ENCODE data around the gene FIGN.

FIGN gene, protein sequence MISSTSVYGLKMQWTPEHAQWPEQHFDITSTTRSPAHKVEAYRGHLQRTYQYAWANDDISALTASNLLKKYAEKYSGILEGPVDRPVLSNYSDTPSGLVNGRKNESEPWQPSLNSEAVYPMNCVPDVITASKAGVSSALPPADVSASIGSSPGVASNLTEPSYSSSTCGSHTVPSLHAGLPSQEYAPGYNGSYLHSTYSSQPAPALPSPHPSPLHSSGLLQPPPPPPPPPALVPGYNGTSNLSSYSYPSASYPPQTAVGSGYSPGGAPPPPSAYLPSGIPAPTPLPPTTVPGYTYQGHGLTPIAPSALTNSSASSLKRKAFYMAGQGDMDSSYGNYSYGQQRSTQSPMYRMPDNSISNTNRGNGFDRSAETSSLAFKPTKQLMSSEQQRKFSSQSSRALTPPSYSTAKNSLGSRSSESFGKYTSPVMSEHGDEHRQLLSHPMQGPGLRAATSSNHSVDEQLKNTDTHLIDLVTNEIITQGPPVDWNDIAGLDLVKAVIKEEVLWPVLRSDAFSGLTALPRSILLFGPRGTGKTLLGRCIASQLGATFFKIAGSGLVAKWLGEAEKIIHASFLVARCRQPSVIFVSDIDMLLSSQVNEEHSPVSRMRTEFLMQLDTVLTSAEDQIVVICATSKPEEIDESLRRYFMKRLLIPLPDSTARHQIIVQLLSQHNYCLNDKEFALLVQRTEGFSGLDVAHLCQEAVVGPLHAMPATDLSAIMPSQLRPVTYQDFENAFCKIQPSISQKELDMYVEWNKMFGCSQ

DNA sequence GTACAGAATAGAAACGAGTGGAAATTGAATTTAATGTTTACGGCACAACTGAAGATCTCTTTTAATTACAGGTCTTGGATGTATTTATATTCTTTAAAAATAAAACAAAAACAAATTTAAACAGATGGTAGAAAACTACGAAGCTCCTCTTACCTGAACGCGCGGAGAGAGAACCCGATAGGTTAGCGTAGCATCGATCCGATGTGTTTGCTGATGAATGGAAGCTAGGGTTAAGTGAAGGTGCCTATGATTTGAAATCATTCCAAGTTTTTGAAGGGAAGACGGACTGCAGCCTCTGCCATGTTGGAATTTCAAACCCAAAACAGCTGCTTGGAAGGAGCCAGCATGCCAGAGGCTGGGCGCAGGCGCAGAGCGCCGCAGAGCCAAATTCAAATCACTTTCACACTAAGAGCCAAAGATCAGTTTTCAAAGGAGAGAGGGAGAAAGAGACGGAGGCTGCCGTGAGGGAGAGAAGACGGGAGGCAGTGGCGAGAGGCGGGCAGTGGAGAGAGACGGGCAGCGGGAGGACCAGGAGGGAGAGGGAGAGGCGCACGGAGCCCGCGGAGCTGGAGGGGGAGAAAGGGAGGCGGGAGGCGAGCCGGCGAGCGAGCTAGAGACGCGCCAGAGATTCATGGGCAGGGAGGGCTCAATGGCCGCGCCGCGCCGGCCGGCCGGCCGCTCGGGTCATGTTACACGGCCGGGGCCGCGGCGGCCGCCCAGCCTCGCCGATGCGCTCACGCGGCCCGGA, at the start of gene FIGN:
TSS of gene FIGN (minus strand) at position 324 of the 748 bp plus-strand sequence. CDS start 1,081 bp downstream, outside the sequence.
- no peak for DNase-seq (ENCODE audit: extremely low read depth in 1 of 2, low read depth in 1 of 2)

DNA sequence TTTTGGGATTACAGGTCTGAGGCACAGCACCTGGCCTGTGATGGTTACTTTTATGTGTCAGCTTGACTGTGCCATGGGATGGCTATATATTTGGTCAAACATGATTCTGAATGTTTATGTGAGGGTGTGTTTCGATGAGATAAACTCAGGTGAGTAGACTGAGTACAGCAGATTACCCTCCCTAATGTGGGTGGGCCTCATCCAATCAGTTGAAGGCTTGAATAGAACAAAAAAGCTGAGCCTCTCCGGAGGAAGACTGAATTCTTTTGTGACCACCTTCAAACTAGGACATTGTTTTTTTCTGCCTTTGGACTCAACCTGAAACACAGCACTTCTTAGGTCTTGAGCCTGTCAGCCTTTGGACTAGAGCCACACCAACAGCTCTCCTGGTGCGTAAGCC, 49.4 kb upstream of the FIGN start:
- no peak for DNase-seq (ENCODE audit: extremely low read depth in 1 of 2, low read depth in 1 of 2)

DNA sequence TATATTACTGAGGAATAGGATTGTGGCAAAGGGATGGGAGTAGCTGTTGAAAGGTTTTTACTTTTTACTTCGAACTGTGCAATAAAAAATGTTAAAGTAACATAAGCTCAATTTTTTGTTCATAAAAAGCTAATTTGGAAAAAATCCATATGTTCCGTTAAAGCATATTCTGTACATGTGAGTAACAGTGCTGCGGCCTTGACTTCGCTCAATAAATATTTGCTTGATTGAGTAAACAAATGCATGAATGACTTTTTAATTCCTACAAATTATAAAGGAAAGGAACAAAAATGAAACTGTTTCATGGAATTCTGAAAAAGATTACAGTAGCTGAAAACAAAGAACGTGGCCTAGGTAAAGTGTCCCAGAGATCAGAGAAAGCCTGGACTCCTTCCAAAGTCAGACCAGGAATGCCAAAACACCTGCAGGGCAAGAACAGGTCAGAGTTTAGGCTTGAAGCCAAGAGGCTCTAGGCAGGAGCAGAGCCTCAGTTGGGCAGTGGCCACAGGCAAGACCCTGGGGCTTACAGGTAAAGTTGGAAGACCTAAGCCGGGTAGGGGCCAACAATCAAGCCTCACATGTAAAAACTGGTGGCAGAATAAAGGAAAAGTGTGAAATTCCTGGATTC, 44.3 kb upstream of the FIGN start:
- no peak for DNase-seq (ENCODE audit: extremely low read depth in 1 of 2, low read depth in 1 of 2)

DNA sequence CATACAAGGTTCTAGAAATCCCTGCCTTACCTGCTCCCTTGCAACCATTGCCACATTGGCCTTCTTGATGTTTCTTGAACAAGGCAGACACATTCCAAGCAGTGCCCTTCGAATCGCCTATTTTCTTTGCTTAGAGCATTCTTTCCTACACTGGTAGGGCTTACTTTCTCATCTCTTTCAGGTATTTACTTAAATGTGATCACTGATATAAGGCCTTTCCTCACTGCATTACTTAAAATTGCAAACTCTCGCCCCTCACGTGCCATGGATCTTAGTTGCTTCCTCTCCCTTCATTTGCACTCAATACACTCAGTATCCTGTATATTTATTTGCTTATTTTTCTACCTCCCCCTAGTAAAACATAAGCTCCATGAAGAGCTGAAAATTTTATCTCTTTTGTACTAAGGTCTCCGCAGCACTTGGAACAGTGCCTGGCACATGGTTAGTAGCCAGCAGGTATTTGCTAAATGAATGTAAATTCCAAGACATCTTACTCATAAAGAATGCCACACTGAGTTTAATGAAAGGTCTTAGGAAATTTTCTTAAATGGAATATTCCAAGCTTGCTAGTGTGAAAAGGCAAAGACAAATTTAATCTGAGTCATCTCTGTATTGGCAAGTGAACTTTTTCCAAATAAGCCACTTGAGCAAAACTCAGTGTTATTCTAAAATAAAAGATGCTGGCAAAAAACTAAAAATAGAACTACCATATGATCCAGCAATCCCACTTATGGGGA, 42.4 kb upstream of the FIGN start:
- DNase-seq (ENCODE audit: extremely low read depth in 1 of 2, low read depth in 1 of 2) = no peak

DNA sequence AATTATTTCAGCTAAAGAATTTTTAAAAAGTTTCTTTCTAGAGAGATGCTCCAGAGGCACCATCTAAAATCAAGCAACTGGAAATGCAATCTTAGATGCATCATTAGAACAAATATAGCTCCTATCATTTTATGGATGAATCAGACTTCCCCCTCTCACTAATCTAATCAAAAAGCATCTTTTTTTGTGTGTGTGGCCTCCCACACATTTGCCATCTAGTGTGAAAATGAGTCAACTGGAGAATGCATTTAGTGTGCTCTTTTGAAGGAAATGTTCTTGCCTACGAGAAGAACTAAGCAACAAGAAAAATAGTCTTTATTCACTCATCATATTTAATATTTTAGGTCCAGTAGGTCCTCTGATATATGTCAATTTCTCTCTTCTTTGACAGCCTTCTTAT, 39.5 kb upstream of the FIGN start:
- no peak for DNase-seq (ENCODE audit: extremely low read depth in 1 of 2, low read depth in 1 of 2)

DNA sequence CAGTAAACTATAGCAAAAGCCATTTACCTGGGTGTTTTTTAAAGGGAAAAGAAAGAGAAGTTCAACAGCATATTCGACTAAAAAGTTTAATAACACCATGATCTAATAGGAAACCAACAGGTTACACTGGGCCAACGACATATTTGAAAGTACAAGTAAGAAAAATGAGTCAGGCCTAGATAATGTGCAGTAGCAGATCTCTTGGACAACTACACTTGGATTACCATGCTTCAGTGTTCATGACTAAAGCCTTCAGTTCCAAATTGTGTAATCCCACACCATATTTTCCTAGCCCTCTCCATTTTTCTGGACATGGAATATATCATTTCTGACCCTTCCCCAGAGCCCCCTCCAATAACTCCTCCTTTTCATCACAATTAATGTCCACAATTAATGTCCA, 39.1 kb upstream of the FIGN start:
- no peak for DNase-seq (ENCODE audit: extremely low read depth in 1 of 2, low read depth in 1 of 2)

DNA sequence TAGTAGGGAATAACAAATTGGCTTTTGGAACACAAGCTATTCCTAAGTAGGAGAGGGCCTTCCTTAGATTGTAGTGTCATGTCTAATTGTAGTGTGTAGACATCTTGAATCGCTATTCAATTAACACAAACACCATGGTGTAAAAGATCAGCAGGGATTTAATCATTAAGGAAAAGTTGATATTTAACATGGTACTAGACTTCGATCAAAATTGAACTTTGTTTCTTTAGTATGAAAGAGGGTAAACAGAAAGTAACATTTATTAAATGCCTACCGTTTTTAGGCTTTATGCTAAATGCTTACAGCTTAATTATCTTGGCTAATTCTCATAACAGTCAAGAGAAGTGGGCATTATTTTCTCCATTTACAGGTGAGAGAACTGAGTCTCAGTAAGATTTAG, 37.5 kb upstream of the FIGN start:
- DNase-seq (ENCODE audit: extremely low read depth in 1 of 2, low read depth in 1 of 2) = no peak

DNA sequence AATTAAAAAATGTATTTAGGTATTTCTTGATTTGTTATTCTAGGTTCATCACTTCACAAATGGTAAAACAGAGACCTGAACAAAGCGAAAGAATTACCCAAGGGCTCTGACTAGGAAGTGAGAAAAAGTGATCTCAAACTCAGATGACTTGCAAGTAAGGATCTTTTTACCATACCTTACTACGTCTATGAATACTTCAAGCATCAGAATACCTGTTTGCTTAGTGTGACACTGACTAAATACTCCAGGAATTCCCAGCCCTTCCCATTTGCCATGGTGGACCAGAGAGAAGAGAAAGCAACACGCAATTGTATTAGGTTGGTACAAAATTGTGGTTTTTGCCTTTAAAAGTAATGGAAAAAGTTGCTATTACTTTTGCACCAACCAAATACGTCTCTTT, 35.8 kb upstream of the FIGN start:
- no peak for DNase-seq (ENCODE audit: extremely low read depth in 1 of 2, low read depth in 1 of 2)

DNA sequence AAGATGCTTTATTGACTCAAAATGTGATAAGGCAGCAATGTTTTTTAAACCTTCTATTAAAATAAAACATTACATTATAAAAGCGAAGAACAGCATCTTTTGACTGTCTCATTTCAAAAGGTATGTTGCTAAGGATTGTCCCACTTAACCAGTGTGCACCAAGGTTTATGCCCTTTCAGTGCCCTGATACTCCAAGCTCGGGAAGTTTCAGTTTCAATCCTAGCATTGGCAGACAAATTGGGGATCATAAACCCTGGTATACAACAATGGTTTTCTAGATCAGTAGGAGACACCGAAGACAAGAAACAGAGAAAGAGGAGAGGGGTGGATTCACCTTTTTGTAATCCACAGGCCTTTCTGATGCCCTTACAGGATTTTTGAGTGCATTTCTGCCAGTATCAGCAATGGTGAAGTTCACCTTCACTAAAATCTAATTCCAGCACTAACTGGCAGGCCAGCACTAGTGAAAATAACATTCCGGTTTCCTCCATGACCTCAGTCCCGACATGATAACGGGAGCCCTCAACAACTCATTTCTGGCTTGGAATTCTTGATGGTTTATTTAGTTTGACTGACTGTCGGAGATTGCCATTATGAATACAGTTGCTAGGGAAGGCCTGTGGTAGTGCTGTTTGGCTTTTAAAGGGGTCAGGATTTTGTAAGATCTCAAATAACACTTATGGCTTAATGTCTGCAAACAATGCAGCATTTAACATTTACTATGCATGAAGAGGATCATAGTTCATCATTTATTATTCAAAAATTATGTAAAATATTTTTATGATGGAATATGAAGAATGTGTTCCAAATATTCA, 33.3 kb upstream of the FIGN start:
- no peak for DNase-seq (ENCODE audit: extremely low read depth in 1 of 2, low read depth in 1 of 2)

DNA sequence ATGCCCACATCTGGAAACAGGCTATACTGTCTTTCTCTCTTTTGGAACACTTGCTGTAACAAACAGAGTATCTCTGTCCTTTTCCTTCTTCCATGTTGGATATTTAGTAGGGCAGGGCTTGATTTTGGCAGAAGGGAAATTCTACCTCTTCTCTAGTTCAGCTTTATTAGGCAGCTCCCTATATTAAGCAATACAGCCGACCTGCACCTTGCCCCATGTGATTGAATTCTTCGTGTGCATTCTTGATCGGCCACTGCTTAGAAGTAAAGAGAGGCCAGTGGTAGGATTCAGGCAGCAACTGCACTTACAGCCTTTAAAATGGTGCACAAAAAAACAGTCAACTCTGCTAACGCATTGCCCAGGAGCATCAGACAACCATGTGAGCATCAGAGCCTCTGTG, 31.3 kb upstream of the FIGN start:
- no peak for DNase-seq (ENCODE audit: extremely low read depth in 1 of 2, low read depth in 1 of 2)

DNA sequence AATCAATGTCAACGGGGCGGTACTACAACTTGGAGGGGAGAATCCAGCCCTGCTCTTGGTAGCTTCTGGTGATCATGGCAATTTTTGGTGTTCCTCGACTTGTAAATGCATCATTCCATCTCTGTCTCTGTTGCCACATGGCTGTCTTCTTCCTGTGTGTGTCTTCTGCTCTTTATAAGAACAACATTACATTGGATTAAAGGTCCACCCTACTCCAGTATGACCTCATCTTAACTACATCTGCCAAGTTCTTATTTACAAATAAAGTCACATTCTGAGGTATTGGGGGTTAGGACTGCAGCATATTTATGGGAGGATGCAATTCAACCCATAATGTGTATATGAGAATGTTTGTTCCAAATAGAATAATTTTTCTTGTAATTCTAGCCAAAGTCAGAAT, 28.8 kb upstream of the FIGN start:
- no peak for DNase-seq (ENCODE audit: extremely low read depth in 1 of 2, low read depth in 1 of 2)

DNA sequence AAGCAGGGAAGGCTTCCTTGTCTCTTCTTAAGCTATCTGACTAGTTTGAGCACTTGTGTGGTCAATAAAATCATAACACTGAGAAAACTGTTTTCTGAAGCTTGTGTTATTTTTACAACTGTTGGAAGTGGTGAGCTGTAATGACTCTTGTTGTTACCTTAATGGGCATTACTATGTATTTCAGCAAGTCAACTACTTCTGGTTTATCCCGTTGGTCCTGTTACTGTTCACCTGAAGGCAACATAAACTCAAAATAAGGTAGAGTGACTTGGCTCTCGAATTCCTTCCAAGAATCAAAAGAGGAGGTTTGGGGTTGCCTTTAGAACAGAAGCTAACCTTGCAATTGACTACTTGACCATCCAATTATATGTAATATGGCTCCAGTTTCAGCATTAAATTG, 23.2 kb upstream of the FIGN start:
- DNase-seq (ENCODE audit: extremely low read depth in 1 of 2, low read depth in 1 of 2) = no peak

DNA sequence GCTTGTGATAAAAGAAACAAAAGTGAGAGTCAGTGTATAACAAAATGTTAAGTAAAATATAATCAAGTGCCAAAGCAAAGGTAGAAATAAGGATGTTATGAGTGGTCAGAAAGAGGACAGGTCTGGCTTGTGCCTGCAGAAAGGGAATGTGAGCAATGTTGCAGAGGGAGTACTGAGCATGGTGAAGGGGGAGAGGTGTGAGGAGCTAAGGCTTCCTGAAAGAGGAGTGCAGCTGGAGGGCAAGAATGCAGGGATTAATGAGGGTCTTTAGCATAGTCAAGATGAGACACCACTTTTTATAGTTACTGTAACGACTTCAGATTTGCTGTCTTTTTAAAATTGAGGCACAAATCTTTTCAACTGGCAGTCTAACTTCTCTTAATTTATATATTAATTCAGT, 22.0 kb upstream of the FIGN start:
- DNase-seq (ENCODE audit: extremely low read depth in 1 of 2, low read depth in 1 of 2) = no peak

DNA sequence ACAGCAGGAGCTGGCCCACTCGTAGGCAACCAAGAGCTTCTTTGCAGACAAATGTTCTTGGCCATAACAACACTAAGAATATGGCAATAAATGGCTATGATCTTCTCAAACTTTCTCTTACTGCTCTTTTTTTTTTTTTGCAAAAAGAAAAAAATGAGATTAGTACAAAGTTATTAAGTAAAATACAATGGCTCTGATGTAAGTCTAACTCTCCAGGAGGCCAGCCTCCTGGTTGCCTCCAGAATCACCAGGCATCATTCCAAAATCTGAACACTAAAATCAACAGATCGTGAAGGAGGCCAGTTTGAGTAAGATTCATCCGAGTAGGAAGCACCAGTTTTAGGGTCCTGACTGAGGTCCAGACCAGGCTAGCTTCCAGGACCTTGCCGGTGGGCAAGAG, 20.8 kb upstream of the FIGN start:
- DNase-seq (ENCODE audit: extremely low read depth in 1 of 2, low read depth in 1 of 2) = no peak

DNA sequence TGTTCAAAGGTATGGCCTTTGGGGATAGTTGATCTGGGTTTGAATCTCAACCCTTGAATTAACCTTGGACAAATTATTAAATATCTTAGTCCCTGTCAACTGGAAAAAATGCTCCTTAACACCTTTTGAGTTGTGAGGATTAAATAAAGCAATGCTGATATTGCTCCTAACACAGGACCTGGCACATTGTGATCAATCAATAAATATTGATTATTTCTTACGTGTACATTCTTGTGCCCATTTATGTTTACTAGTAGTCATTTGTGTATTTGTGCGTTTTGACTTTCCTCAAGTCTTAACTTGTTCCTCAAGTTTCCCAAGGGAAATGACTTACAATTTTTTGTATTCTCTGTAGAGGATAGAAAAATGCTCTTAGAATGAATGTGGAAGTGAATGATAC, 19.6 kb upstream of the FIGN start:
- no peak for DNase-seq (ENCODE audit: extremely low read depth in 1 of 2, low read depth in 1 of 2)

DNA sequence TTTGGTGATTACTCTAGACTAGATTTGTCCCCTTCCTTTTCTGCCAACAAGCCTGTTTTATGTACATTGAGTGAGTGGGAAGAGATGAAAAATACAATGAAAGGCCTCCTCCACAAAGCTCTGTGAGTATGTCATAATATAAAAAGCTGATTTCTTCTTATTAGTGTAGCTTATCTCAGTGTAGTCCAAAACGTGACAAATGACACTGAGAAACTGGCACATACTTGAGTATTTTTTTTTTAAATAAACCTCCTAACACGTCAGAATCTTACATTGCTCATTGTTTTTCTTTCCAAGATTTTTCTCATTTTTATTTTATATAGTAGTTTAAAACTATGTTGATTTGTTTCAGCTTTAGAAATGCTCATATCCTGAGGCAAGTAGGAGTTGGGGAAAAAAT, 17.9 kb upstream of the FIGN start:
- DNase-seq (ENCODE audit: extremely low read depth in 1 of 2, low read depth in 1 of 2) = no peak

DNA sequence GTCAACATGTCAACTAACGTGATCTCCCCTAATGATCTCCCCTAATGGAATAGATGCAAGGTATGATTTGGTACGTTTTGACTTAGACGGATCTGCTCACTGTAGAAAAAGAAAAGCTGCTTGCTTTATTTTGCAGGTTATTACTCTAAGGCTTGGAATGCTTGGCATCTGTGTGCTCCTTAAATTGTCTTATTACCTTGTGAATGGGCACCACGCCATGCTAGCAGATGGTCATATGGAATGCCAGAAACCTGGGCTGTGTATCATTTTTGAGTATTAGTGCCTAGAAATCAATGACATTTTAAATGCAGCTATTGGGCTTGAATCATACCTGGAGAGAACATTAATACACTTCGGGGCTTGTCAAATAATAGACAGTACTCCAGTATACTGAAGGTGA, 16.5 kb upstream of the FIGN start:
- DNase-seq (ENCODE audit: extremely low read depth in 1 of 2, low read depth in 1 of 2) = no peak

DNA sequence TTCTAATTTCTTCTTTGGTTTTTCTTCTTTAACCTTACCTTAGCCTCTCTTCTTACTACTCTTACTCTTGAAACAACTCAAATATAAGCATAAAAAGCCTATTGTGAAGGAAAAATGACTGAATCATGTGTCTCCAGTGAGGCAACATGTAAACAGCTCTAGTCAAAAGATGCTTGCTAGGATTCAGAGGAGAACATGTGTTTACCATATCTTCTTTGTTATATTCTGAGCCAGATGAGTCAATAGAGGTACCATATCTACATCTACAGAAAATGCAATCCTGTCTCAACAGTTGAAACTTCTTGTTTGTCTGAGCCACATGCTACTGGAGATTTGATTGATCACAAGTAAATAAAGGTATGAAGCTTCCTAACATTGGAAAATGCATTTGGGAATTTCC, 15.9 kb upstream of the FIGN start:
- DNase-seq (ENCODE audit: extremely low read depth in 1 of 2, low read depth in 1 of 2) = no peak

DNA sequence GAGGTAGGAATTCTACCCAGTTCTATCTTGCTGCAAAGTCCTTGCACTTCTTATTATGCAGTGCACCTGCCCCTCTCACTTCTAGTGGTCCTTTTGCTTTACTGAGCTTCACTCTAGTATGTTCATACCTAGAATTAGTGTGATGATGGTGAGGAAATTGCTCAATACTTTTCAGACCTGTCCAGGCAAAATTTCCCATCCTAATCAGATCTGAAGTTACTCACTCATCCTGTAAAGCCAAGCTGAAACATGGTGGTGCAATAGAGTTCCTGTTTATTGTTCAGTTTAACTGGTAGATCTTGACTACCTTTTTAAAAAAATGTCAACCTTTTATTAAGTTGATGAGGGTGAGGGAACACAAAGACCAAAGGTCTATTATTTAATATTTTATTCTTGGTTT, 12.6 kb upstream of the FIGN start:
- DNase-seq (ENCODE audit: extremely low read depth in 1 of 2, low read depth in 1 of 2) = no peak

DNA sequence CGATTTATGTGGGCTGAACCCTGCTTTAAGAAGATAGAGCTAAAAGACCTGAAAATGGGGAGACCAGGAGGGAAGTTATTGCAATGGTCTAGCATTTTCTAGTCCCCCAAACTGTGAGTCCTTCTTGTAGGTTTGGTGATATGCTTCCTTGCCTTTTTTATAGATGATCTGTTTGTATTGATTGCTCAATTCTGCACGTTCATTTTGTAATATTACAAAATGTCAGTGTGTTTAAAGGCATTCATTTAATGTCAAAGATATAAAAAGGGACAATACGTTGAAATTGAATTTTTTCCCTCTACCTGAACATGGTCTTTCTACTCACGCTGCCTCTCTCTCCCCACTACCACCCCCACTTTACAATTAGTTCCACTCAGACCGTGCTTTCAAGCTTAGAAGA, 5.6 kb upstream of the FIGN start:
- DNase-seq (ENCODE audit: extremely low read depth in 1 of 2, low read depth in 1 of 2) = no peak

All from stimulated activated CD8-positive, alpha-beta memory T cell treated with anti-CD3 and anti-CD28 coated beads, Interleukin-7, amount 100 ng/mL, for 48 hours (primary cell).